Trophoblast cell (in vitro differentiated cells and primary cell): ENCODE results near the gene FGR.

Source experiments
- DNase-seq, 2 donors: peaks; one replicate each; pipeline ENCODE4 v3.0.0-alpha.2; 2016
- H2AFZ ChIP-seq: 2 replicates; pipeline ENCODE4 v1.6.1; 2013; ENCODE audit warnings: low read length, moderate library complexity, mild to moderate bottlenecking; ENCODE audit not compliant: insufficient read depth, poor library complexity
- H2AK5ac ChIP-seq: 2 replicates; pipeline ENCODE4 v1.6.1; 2013; ENCODE audit warnings: mild to moderate bottlenecking, low read length
- H2BK120ac ChIP-seq: 2 replicates; pipeline ENCODE4 v1.6.1; 2013; ENCODE audit warnings: low read length, mild to moderate bottlenecking, moderate library complexity; ENCODE audit not compliant: insufficient read depth, poor library complexity
- H2BK12ac ChIP-seq: 2 replicates; pipeline ENCODE4 v1.6.1; 2013; ENCODE audit warnings: mild to moderate bottlenecking, low read length, moderate library complexity
- H2BK5ac ChIP-seq: 2 replicates; pipeline ENCODE4 v1.6.1; 2013; ENCODE audit warnings: low read length, low read depth, moderate library complexity, mild to moderate bottlenecking; ENCODE audit not compliant: poor library complexity
- H3K14ac ChIP-seq: 2 replicates; pipeline ENCODE4 v1.6.1; 2013; ENCODE audit warnings: mild to moderate bottlenecking, low read length
- H3K18ac ChIP-seq: 2 replicates; pipeline ENCODE4 v1.6.1; 2013; ENCODE audit warnings: mild to moderate bottlenecking, low read length
- H3K23ac ChIP-seq: 2 replicates; pipeline ENCODE4 v1.6.1; 2013; ENCODE audit warnings: low read length
- H3K27ac ChIP-seq: 2 replicates; pipeline ENCODE4 v1.5.1; 2013; ENCODE audit warnings: low read depth, mild to moderate bottlenecking, inconsistent platforms, low read length, moderate library complexity
- H3K27me3 ChIP-seq: 2 replicates; pipeline ENCODE4 v1.6.1; 2013; ENCODE audit warnings: inconsistent platforms, mild to moderate bottlenecking, low read length, moderate library complexity; ENCODE audit not compliant: insufficient read depth
- H3K36me3 ChIP-seq, 2 experiments: 1 replicate in 1 of 2; 2 replicates in 1 of 2; pipeline ENCODE4 v1.6.1; 2013; ENCODE audit warnings: low read length in 2 of 2, mild to moderate bottlenecking in 2 of 2, moderate library complexity in 1 of 2; ENCODE audit not compliant: insufficient read depth in 2 of 2, control insufficient read depth in 1 of 2
- H3K4ac ChIP-seq: 2 replicates; pipeline ENCODE4 v1.6.1; 2013; ENCODE audit warnings: low read depth, mild to moderate bottlenecking, low read length, moderate library complexity
- H3K4me1 ChIP-seq, 2 experiments: 1 replicate in 1 of 2; 2 replicates in 1 of 2; pipeline ENCODE4 v1.6.1; 2013; ENCODE audit warnings: low read length in 2 of 2, mild to moderate bottlenecking in 2 of 2, moderate library complexity in 1 of 2; ENCODE audit not compliant: insufficient read depth in 2 of 2, control insufficient read depth in 1 of 2
- H3K4me2 ChIP-seq: 2 replicates; pipeline ENCODE4 v1.6.1; 2013; ENCODE audit warnings: inconsistent platforms, mild to moderate bottlenecking, low read length, moderate library complexity
- H3K4me3 ChIP-seq: 2 replicates; pipeline ENCODE4 v1.5.1; 2013; ENCODE audit warnings: mild to moderate bottlenecking, low read depth, low read length, inconsistent platforms
- H3K79me1 ChIP-seq: one replicate; pipeline ENCODE4 v1.6.1; 2013; ENCODE audit warnings: low read length
- H3K79me2 ChIP-seq: 2 replicates; pipeline ENCODE4 v1.6.1; 2013; ENCODE audit warnings: low read length, mild to moderate bottlenecking; ENCODE audit not compliant: control insufficient read depth, insufficient read depth, poor library complexity
- H3K9ac ChIP-seq: 2 replicates; pipeline ENCODE4 v1.6.1; 2013; ENCODE audit warnings: mild to moderate bottlenecking, low read length
- H3K9me3 ChIP-seq: 2 replicates; pipeline ENCODE4 v1.6.1; 2013; ENCODE audit warnings: low read depth, mild to moderate bottlenecking, control low read depth, inconsistent platforms, low read length; ENCODE audit not compliant: insufficient read depth
- H4K12ac ChIP-seq: 2 replicates; pipeline ENCODE4 v1.6.1; 2013; ENCODE audit warnings: low read depth, mild to moderate bottlenecking, low read length, moderate library complexity
- H4K8ac ChIP-seq: 2 replicates; pipeline ENCODE4 v1.6.1; 2013; ENCODE audit warnings: low read depth, mild to moderate bottlenecking, low read length, moderate library complexity
- H4K91ac ChIP-seq: one replicate; pipeline ENCODE4 v1.6.1; 2013; ENCODE audit warnings: low read depth, mild to moderate bottlenecking, low read length, moderate library complexity
- WGBS: extraction: QIAGEN DNeasy Blood & Tissue Kit; methylation state at CpG from one replicate; pipeline ENCODE4 v1.1.7; 2013; ENCODE audit warnings: missing lambda C conversion rate; ENCODE audit not compliant: insufficient read length, insufficient coverage; ENCODE audit errors: extremely low coverage; 5-methylcytosine and 5-hydroxymethylcytosine counted together

Gene FGR

GRCh38 chr1:27633298-27633610 is 1.7 kb downstream of the FGR start:
- WGBS, result no CpG with 5 or more reads among the region's 5 CpGs
- Histone ChIP-seq H2AFZ (no peak overlapping the region), H3K4me1 (peaks cover 4 to 7% of the 10 kb centered on the region in 2 experiments), H3K27me3 (peaks cover 28% of the 10 kb centered on the region), H3K9me3 (no peaks in the 10 kb centered on the region), H4K12ac (no peak overlapping the region), H3K18ac (no peak overlapping the region), H2BK12ac (no peak overlapping the region), H3K36me3 (no peaks in the 10 kb centered on the region), H2BK5ac (no peak overlapping the region), H3K4me2 (no peak overlapping the region), H2AK5ac (no peak overlapping the region), H3K9ac (no peak overlapping the region), H3K4me3 (no peak overlapping the region), H3K4ac (no peak overlapping the region), H4K91ac (no peak overlapping the region), H4K8ac (no peak overlapping the region), H3K27ac (no peak overlapping the region), H3K79me1 (peaks cover 4% of the 10 kb centered on the region), H2BK120ac (no peak overlapping the region), H3K79me2 (no peaks in the 10 kb centered on the region), H3K23ac (no peak overlapping the region), H3K14ac (no peak overlapping the region)
- no peak for DNase-seq

- H3K4me2 ChIP-seq, result no peak overlapping the region
- H3K79me2 ChIP-seq, result no peaks in the 10 kb centered on the region
- peaks cover 28% of the 10 kb centered on the region for H3K27me3 ChIP-seq
- no peak for DNase-seq
- no peak overlapping the region for H2BK120ac ChIP-seq
- no peak overlapping the region for H4K8ac ChIP-seq
- WGBS, result no CpG with 5 or more reads among the region's 14 CpGs
- no peak overlapping the region for H4K12ac ChIP-seq
- H3K27ac ChIP-seq, result no peak overlapping the region
- H3K9me3 ChIP-seq, result no peaks in the 10 kb centered on the region
- H2AFZ ChIP-seq, result no peak overlapping the region
- no peaks in the 10 kb centered on the region for H3K36me3 ChIP-seq
- H3K4me1 ChIP-seq, result peaks cover 4 to 7% of the 10 kb centered on the region in 2 experiments
- no peak overlapping the region for H3K14ac ChIP-seq
- no peak overlapping the region for H2BK12ac ChIP-seq
- no peak overlapping the region for H2AK5ac ChIP-seq
- no peak overlapping the region for H3K9ac ChIP-seq
- H3K18ac ChIP-seq, result no peak overlapping the region
- H3K23ac ChIP-seq, result no peak overlapping the region
- no peak overlapping the region for H2BK5ac ChIP-seq
- no peak overlapping the region for H3K4ac ChIP-seq
- H4K91ac ChIP-seq, result no peak overlapping the region
- peaks cover 4% of the 10 kb centered on the region for H3K79me1 ChIP-seq
- no peak overlapping the region for H3K4me3 ChIP-seq
Observed at GRCh38 chr1:27632387-27633297, 2.3 kb downstream of the FGR start.

GRCh38 chr1:27630859-27631491 is 4.0 kb downstream of the FGR start:
- no peaks in the 10 kb centered on the region for H3K36me3 ChIP-seq
- no peaks in the 10 kb centered on the region for H3K79me2 ChIP-seq
- DNase-seq, result peak in 1 of 2 donors; percentile 14
- H3K18ac ChIP-seq, result no peak overlapping the region
- peaks cover 4% of the 10 kb centered on the region for H3K79me1 ChIP-seq
- no peak overlapping the region for H4K12ac ChIP-seq
- no peak overlapping the region for H3K4ac ChIP-seq
- H3K14ac ChIP-seq, result no peak overlapping the region
- H2AFZ ChIP-seq, result no peak overlapping the region
- H2AK5ac ChIP-seq, result no peak overlapping the region
- H3K23ac ChIP-seq, result no peak overlapping the region
- no peak overlapping the region for H3K4me3 ChIP-seq
- H2BK12ac ChIP-seq, result no peak overlapping the region
- no peak overlapping the region for H4K91ac ChIP-seq
- WGBS, result no CpG with 5 or more reads among the region's 5 CpGs
- H2BK120ac ChIP-seq, result no peak overlapping the region
- no peak overlapping the region for H2BK5ac ChIP-seq
- no peaks in the 10 kb centered on the region for H3K9me3 ChIP-seq
- H3K27me3 ChIP-seq, result peaks cover 28% of the 10 kb centered on the region
- no peak overlapping the region for H3K27ac ChIP-seq
- H3K9ac ChIP-seq, result no peak overlapping the region
- H4K8ac ChIP-seq, result no peak overlapping the region
- no peak overlapping the region for H3K4me2 ChIP-seq
- H3K4me1 ChIP-seq, result peaks cover 4 to 7% of the 10 kb centered on the region in 2 experiments

DNA sequence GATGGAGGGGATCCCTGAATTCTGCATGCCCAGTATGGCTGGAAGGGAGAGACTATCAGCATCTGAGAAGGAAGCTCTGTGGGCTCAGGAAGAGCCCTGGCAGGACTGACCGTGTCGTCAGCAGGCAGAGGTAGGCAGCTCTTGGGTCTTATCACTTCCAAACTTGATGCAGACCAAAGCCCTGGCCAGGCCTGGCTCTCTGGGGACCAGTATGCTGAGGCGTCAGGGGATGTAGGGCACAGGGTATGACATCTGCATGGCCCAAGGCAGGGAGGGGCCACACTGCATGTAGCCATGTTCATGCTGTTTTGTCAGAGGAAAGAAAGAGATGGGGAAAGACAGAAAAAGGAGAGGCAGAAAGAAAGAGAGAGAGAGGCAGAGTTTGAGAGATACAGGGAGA is 6.3 kb downstream of the FGR start:
- H3K27me3 ChIP-seq, result peaks cover 8% of the 10 kb centered on the region
- H3K9me3 ChIP-seq, result no peaks in the 10 kb centered on the region
- no peak overlapping the region for H3K4me2 ChIP-seq
- no peaks in the 10 kb centered on the region for H3K79me1 ChIP-seq
- no peak overlapping the region for H3K4ac ChIP-seq
- H4K12ac ChIP-seq, result no peak overlapping the region
- H3K9ac ChIP-seq, result no peak overlapping the region
- H2AFZ ChIP-seq, result no peak overlapping the region
- H3K23ac ChIP-seq, result no peak overlapping the region
- no peak overlapping the region for H3K27ac ChIP-seq
- no peak overlapping the region for H2BK5ac ChIP-seq
- H4K91ac ChIP-seq, result no peak overlapping the region
- no CpG with 5 or more reads among the region's 3 CpGs for WGBS
- no peak overlapping the region for H4K8ac ChIP-seq
- no peak overlapping the region for H2BK12ac ChIP-seq
- no peak overlapping the region for H3K18ac ChIP-seq
- no peak overlapping the region for H3K14ac ChIP-seq
- no peaks in the 10 kb centered on the region for H3K79me2 ChIP-seq
- H3K4me3 ChIP-seq, result no peak overlapping the region
- no peak overlapping the region for H2BK120ac ChIP-seq
- H2AK5ac ChIP-seq, result no peak overlapping the region
- no peaks in the 10 kb centered on the region for H3K4me1 ChIP-seq
- DNase-seq, result no peak
- no peaks in the 10 kb centered on the region for H3K36me3 ChIP-seq
